GM21529 (cell line): ENCODE results near the gene SSR4.

ENCODE experiments used
- ATAC-seq: cut with Tn5 transposase; IDR thresholded peaks from one replicate; pipeline ENCODE4 v1.9.1; 2021; ENCODE audit not compliant: unreplicated experiment

The SSR4 gene

GRCh38 chrX:153780678-153781427 lies 13.6 kb upstream of the SSR4 start, which contains the start of gene SRPK3:
TSS of gene SRPK3 (plus strand) at chrX:153781041. CDS start at chrX:153781087, 46 bp downstream.
- no peak for ATAC-seq

- no peak for ATAC-seq
Measured at GRCh38 chrX:153781428-153782047, 12.9 kb upstream of the SSR4 start.

- no peak for ATAC-seq
Measured at GRCh38 chrX:153782313-153782712, 12.2 kb upstream of the SSR4 start.

GRCh38 chrX:153782871-153783270 lies 11.6 kb upstream of the SSR4 start:
- ATAC-seq = no peak

GRCh38 chrX:153783378-153784013 lies 11.0 kb upstream of the SSR4 start:
- no peak for ATAC-seq

GRCh38 chrX:153784325-153784967 lies 10.0 kb upstream of the SSR4 start:
- no peak for ATAC-seq

- no peak for ATAC-seq
Measured at GRCh38 chrX:153786669-153787068, 7.8 kb upstream of the SSR4 start.

- ATAC-seq = no peak
Measured at GRCh38 chrX:153789654-153790053, 4.8 kb upstream of the SSR4 start.

- ATAC-seq = no peak
Measured at GRCh38 chrX:153791104-153791852, 3.2 kb upstream of the SSR4 start.

- no peak for ATAC-seq
Measured at GRCh38 chrX:153792368-153792767, 2.1 kb upstream of the SSR4 start.

- no peak for ATAC-seq
Measured at GRCh38 chrX:153793291-153793690, 1.2 kb upstream of the SSR4 start.

- no peak for ATAC-seq
Measured at GRCh38 chrX:153794897-153795816, 689 bp downstream of the SSR4 start.

- ATAC-seq = no peak
Measured at GRCh38 chrX:153797415-153798015, 3.0 kb downstream of the SSR4 start.

GRCh38 chrX:153799326-153799725 lies 4.9 kb downstream of the SSR4 start:
- ATAC-seq = no peak

GRCh38 chrX:153800177-153800722 lies 5.8 kb downstream of the SSR4 start:
- no peak for ATAC-seq

- no peak for ATAC-seq
Measured at GRCh38 chrX:153800746-153801145, 6.3 kb downstream of the SSR4 start.

- ATAC-seq = no peak
Measured at GRCh38 chrX:153801669-153802068, 7.2 kb downstream of the SSR4 start.

GRCh38 chrX:153802513-153803045 lies 8.1 kb downstream of the SSR4 start:
- ATAC-seq = no peak
